CMK (cell line): ENCODE data around the gene CYP19A1.

Experiments used
- DNase-seq: peaks from one replicate; pipeline ENCODE4 v3.0.0-alpha.2; 2010; ENCODE audit warnings: low read depth

Gene CYP19A1

GRCh38 chr15:51338496-51338895 lies at the start of gene CYP19A1:
CYP19A1 (minus strand) TSS chr15:51338596; CDS start chr15:51242912, 95,684 bp downstream.
- DNase-seq, result no peak

- DNase-seq, result no peak
Measured at GRCh38 chr15:51387699-51388041, 49.3 kb upstream of the CYP19A1 start.

GRCh38 chr15:51386960-51387698 lies 48.7 kb upstream of the CYP19A1 start:
- no peak for DNase-seq

GRCh38 chr15:51386486-51386885 lies 48.1 kb upstream of the CYP19A1 start:
- DNase-seq, result no peak

- DNase-seq, result no peak
Measured at GRCh38 chr15:51386029-51386428, 47.6 kb upstream of the CYP19A1 start.

- DNase-seq, result no peak
Measured at GRCh38 chr15:51382787-51383186, 44.4 kb upstream of the CYP19A1 start.

- DNase-seq, result peak; percentile 40
Measured at GRCh38 chr15:51380999-51381806, 42.8 kb upstream of the CYP19A1 start.

- no peak for DNase-seq
Measured at GRCh38 chr15:51379390-51379789, 41.0 kb upstream of the CYP19A1 start.

GRCh38 chr15:51378406-51378805 lies 40.0 kb upstream of the CYP19A1 start:
- no peak for DNase-seq

- no peak for DNase-seq
Measured at GRCh38 chr15:51377038-51377786, 38.8 kb upstream of the CYP19A1 start.

- no peak for DNase-seq
Measured at GRCh38 chr15:51375966-51376640, 37.7 kb upstream of the CYP19A1 start.

GRCh38 chr15:51374131-51374530 lies 35.7 kb upstream of the CYP19A1 start:
- DNase-seq, result no peak

GRCh38 chr15:51371266-51371665 lies 32.9 kb upstream of the CYP19A1 start:
- no peak for DNase-seq

GRCh38 chr15:51369451-51369761 lies 31.0 kb upstream of the CYP19A1 start:
- no peak for DNase-seq

GRCh38 chr15:51368751-51369450 lies 30.5 kb upstream of the CYP19A1 start:
- DNase-seq, result no peak

- no peak for DNase-seq
Measured at GRCh38 chr15:51368307-51368706, 29.9 kb upstream of the CYP19A1 start.

GRCh38 chr15:51367322-51367976 lies 29.1 kb upstream of the CYP19A1 start:
- no peak for DNase-seq

- no peak for DNase-seq
Measured at GRCh38 chr15:51366920-51367319, 28.5 kb upstream of the CYP19A1 start.

- DNase-seq, result no peak
Measured at GRCh38 chr15:51366071-51366470, 27.7 kb upstream of the CYP19A1 start.

GRCh38 chr15:51365417-51365816 lies 27.0 kb upstream of the CYP19A1 start:
- no peak for DNase-seq

- DNase-seq, result no peak
Measured at GRCh38 chr15:51363383-51363782, 25.0 kb upstream of the CYP19A1 start.
